ENCODE results near the gene CXCL12.

DNA sequence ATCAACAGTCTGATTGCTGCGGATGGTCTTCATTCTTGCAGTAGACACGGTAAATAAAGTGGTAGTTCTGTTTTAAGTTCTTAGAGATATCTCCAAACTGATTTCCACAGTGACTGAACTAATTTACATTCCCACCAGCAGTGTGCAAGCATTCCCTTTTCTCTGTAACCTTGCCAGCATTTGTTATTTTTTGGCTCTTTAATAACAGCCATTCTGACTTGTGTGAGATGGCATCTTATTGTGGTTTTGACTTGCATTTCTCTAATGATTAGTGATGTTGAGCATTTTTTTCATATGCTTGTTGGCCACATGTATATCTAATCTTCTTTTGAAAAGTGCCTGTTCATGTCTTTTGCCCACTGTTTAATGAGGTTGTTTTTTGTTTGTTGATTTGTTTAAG is 30.2 kb upstream of the CXCL12 start:
- TF ChIP-seq, protein P1, sequence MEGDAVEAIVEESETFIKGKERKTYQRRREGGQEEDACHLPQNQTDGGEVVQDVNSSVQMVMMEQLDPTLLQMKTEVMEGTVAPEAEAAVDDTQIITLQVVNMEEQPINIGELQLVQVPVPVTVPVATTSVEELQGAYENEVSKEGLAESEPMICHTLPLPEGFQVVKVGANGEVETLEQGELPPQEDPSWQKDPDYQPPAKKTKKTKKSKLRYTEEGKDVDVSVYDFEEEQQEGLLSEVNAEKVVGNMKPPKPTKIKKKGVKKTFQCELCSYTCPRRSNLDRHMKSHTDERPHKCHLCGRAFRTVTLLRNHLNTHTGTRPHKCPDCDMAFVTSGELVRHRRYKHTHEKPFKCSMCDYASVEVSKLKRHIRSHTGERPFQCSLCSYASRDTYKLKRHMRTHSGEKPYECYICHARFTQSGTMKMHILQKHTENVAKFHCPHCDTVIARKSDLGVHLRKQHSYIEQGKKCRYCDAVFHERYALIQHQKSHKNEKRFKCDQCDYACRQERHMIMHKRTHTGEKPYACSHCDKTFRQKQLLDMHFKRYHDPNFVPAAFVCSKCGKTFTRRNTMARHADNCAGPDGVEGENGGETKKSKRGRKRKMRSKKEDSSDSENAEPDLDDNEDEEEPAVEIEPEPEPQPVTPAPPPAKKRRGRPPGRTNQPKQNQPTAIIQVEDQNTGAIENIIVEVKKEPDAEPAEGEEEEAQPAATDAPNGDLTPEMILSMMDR (IDR thresholded peaks at IDR 0.05; ENCODE audit: low read depth, low read length, missing input control), result no peak
- TF ChIP-seq, protein P2, sequence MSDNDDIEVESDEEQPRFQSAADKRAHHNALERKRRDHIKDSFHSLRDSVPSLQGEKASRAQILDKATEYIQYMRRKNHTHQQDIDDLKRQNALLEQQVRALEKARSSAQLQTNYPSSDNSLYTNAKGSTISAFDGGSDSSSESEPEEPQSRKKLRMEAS (IDR thresholded peaks at IDR 0.05), result no peak
- no peak for TF ChIP-seq RXRA (IDR thresholded peaks at IDR 0.05)
- no peak for TF ChIP-seq JUND (IDR thresholded peaks at IDR 0.05)
